ENCODE data around the gene WDR45.
"Not testable (repeated sequence)": the region's sequence is repeated elsewhere in the genome, so short reads cannot be mapped to it uniquely, and the experiment has no call there.

WDR45 gene

GRCh38 chrX:49079489-49080428 lies at the start of gene WDR45:
Gene WDR45 (minus strand): TSS chrX:49079887. CDS start chrX:49078095, 1,792 bp downstream.
- DNase-seq: peak; percentile 12

DNA sequence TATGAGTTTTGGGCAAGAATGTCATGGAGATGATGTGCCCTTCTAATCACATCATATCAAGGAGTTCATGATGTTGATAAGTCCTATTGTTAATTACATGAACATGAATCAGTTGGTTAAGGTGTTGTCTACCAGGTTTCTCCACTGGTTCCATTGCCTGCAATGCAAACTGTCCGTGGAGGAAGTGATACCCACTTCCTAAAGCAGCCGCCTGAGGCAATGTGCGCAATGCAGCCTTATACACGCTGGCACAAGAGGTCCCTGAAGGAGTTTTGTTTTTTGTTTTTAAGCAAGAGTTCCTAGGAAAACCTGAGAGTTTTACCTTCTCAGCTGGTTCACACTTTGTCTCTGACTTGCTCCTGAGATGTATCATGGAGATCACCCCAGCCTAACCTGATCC lies 49.7 kb upstream of the WDR45 start:
- DNase-seq: no peak

- DNase-seq: not testable (repeated sequence)
These were observed 48.1 kb upstream of the WDR45 start for GRCh38 chrX:49127742-49128258.

GRCh38 chrX:49122499-49122898 lies 42.8 kb upstream of the WDR45 start:
- no peak for DNase-seq

GRCh38 chrX:49120091-49120490 lies 40.4 kb upstream of the WDR45 start:
- DNase-seq: no peak

DNA sequence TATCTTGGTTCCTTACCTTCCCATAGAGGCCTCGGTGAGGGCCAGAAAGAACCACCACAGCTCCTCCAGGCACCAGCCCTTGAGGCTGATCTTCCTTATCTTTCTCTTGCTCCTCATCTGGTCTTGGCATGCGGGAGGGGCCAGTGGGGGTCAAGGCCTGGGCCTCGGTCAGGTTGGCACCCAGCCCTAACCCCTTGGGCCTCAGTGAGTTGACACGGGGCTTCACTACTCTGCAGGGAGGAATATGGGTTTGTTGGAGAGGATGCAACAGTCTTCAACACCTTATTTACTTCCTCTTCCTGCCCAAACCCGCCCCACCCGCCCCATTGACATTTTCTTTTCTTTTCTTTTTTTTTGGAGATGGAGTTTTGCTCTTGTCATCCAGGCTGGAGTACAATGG lies 37.9 kb upstream of the WDR45 start:
- DNase-seq: no peak

GRCh38 chrX:49116716-49117115 lies 37.0 kb upstream of the WDR45 start:
- no peak for DNase-seq

GRCh38 chrX:49116076-49116475 lies 36.4 kb upstream of the WDR45 start:
- DNase-seq: no peak

DNA sequence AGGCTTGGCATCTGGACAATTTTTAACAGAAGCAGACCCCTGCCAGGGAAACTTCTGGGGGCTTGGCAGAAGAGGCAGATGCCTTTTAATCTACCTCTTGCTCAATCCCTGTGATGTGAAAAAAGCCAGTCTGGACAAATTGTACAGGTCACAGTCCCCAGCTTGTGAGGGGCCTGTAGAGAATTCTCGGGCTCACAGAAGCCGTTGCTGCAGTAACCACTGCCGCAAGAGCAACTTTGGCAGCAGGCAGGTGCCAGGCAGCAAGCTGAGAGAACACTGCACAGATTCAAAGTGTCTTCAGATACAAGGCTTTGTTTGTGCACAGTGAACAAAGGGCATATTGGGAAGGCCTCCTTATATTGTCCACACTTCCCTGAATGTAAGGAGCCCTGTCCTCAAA lies 32.1 kb upstream of the WDR45 start:
- no peak for DNase-seq

DNA sequence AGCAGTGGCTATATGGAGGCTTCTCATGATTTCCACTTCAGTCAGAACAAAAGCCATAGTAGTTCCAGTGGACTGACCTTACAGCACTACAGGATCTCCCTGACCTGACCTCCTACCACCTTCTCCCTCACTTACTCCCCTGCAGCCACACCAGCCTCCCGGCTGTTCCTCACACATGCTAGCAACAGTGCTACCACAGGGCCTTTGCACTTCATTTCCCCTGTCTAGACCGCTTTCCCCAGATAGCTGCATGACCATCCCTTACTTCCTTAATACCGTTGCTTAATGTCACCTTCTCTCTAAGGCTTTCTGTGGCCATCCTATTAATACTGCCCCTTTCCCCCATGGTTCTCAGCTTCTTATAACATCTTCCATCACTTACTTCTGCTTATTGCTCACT lies 30.7 kb upstream of the WDR45 start:
- no peak for DNase-seq

GRCh38 chrX:49108641-49109040 lies 29.0 kb upstream of the WDR45 start:
- DNase-seq: no peak

DNA sequence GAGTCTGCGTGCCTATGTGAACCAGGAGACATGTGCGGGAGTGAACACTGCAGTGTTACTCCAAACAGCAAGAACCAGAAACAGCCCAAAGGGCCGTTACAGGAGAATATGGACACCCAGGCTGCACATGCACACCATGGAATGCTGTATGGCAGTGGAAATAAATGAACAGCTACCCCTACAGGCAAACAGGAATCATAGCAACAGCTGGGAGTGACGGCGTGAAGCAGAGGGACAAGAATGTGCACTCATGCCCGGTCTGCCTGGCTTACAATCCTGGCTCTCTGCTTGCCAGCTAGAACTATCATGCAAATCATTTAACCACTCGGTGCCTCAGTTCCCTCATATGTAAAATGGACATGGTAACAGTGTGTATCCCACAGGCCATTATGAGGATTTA lies 27.2 kb upstream of the WDR45 start:
- peak; percentile 0 for DNase-seq

DNA sequence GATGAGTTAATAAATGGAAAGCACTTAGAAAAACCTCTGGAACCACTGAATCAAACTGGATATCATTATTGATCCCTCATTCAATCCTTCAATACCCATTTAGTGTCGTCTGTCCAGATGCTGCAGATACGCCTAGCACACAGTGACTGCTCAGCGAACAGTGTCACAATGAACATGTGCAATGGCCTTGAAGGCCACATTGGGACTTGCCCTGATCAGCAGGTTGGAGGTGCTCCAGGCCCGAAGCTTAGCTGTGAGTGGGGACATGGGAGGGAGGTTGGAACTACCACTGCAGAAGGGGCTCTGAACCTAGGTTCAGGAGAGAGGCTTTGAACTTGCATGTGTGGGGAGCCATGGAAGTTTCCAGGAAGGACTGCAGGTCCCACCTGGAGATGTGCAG lies 26.6 kb upstream of the WDR45 start:
- no peak for DNase-seq

- no peak for DNase-seq
These were observed 23.9 kb upstream of the WDR45 start for GRCh38 chrX:49103637-49104036.

DNA sequence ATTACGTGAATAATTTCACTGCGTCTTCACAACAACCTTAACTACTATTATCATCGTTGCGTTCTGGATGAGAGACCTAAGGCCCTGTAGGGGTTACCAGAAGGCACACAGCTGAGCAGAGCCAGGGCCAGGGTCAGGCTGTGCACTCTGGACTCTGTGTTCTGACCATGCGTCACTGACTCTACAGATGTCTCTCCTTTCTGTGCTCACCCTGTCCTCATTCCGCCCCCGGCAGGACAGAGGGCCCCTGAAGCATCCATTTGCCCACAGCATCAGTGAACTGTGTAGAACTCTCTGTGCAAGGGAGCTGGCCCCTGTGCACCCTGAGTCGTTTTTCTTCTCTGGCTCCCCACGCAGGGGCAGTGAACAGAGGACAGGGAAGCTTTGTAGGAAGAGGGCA lies 22.5 kb upstream of the WDR45 start:
- no peak for DNase-seq

- DNase-seq: no peak
These were observed 21.9 kb upstream of the WDR45 start for GRCh38 chrX:49101629-49101984.

DNA sequence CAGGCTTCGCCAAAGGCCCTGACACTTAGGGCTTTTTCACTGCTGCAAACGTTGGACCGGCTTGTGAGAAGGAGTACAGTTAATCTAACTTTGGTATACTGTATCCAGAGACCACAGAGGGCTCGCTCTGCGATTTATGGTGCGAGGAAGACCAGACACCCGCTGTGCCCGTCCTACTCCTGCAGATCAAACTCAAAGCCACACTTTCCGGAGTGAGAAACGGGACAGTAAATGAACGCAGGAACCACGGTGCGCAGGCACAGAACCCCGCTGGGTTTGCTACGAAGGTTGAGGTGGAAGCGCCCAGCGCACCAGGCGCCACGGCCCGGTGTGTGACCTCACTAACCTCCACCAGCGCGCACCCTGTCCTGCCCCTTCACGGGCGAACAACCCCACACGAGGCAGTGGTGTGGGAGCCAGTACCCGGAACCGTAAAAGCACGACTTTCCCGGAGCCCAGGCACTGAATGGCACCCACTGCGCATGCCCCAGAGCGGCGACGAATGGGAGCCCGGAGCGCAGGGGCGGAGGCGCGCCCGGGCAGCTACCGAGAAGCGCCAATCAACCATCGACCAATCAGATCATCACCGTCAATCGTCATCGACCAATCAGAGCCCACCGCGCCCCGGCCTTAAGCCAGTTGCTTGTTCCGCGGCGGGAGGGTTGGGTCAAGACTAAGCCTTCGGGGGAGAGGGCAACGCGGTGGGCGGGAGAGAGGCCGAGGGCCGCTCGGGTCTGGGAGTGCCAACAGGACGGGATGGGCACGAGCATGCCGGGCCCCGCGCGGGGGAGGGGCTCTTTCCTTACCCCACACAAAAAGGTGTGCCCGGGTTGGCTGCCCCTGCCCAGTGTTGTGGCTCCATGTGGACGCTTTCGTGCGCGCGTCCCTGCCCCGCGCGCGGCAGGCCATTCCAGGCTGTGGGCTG lies 21.3 kb upstream of the WDR45 start:
- DNase-seq: peak; percentile 58

GRCh38 chrX:49096419-49096818 lies 16.7 kb upstream of the WDR45 start:
- no peak for DNase-seq

GRCh38 chrX:49089553-49089952 lies 9.9 kb upstream of the WDR45 start:
- DNase-seq: no peak

DNA sequence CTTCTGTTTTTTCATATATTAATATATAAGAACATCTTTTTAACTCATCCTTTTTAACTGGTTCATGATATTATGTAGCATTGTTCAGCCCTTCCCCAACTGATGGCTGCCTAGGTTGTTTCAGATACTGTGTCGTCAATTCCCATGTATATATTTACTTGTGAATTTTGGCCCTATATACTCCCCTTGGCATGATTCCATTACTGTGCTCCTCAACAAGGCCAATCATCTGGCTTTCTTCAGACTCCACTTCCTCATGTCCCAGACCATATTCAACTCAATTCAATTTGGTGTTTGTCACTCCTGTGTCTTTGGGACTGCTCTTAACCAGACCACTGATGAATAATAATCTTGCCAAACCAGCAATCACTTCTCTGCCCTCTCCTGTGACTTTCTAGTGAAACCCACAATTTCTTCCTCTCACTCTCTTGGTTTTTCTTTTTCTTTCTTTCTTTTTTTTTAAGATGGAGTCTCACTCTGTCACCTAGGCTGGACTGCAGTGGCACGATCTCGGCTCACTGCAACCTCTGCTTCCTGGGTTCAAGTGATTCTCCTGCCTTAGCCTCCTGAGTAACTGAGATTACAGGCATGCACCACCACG lies 2.7 kb upstream of the WDR45 start:
- DNase-seq: no peak

DNA sequence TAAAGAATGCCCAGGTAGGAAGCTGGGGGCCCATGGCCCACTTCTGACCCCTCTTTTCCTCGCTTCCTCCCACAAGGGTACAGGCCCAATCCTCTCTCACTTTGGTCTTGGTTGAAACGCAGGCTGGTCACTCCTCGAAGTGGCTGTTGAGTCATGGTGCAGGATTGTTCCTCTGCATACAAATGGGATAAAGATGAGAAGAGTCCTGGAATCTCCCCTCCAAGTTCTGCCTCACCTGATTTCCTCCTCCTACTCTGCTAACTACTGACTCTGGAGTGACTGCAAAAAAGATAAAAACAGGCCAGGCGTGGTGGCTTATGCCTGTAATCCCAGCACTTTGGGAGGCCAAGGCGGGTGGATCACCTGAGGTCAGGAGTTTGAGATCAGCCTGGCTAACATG lies 1.7 kb downstream of the WDR45 start:
- DNase-seq: no peak

- no peak for DNase-seq
These were observed 4.3 kb downstream of the WDR45 start for GRCh38 chrX:49075347-49075746.

Measured in amniotic stem cell (primary cell).